GOT3 (cell line): ENCODE data around the gene TNS3.

Source experiments
- DNase-seq: peaks from one replicate; lab custom pipeline; 2025; ENCODE audit warnings: mixed read lengths; lab: John Stamatoyannopoulos, UW

The TNS3 gene

GRCh38 chr7:47385536-47386125 is 196.3 kb downstream of the TNS3 start:
- DNase-seq = no peak

GRCh38 chr7:47384755-47385535 is 197.0 kb downstream of the TNS3 start:
- DNase-seq = no peak

GRCh38 chr7:47383696-47384445 is 198.0 kb downstream of the TNS3 start:
- DNase-seq = no peak

GRCh38 chr7:47383072-47383471 is 198.8 kb downstream of the TNS3 start:
- DNase-seq = no peak

- DNase-seq = no peak
These were observed 199.7 kb downstream of the TNS3 start for GRCh38 chr7:47382200-47382599.

- DNase-seq = no peak
These were observed 200.8 kb downstream of the TNS3 start for GRCh38 chr7:47381134-47381495.

- DNase-seq = no peak
These were observed 201.4 kb downstream of the TNS3 start for GRCh38 chr7:47380325-47381133.

GRCh38 chr7:47379629-47380324 is 202.1 kb downstream of the TNS3 start:
- DNase-seq = no peak

- no peak for DNase-seq
These were observed 203.0 kb downstream of the TNS3 start for GRCh38 chr7:47378728-47379395.

- no peak for DNase-seq
These were observed 204.2 kb downstream of the TNS3 start for GRCh38 chr7:47377741-47378140.

- no peak for DNase-seq
These were observed 204.8 kb downstream of the TNS3 start for GRCh38 chr7:47376991-47377616.

GRCh38 chr7:47375121-47375938 is 206.6 kb downstream of the TNS3 start:
- DNase-seq = no peak

- DNase-seq = no peak
These were observed 207.4 kb downstream of the TNS3 start for GRCh38 chr7:47374538-47374937.

- DNase-seq = no peak
These were observed 207.9 kb downstream of the TNS3 start for GRCh38 chr7:47373871-47374451.

GRCh38 chr7:47371733-47372368 is 210.1 kb downstream of the TNS3 start:
- DNase-seq = no peak

GRCh38 chr7:47371317-47371716 is 210.6 kb downstream of the TNS3 start:
- DNase-seq = no peak

- no peak for DNase-seq
These were observed 211.4 kb downstream of the TNS3 start for GRCh38 chr7:47370461-47371042.

- DNase-seq = no peak
These were observed 212.2 kb downstream of the TNS3 start for GRCh38 chr7:47369736-47370135.
